Ovary (tissue), 9 donors: ENCODE data around the gene DCHS2. TPM values are rescaled to one million over a fixed set of nuclear protein-coding genes. Genes with fewer than 3 reads are reported as not detected.

Experiments used
- DNase-seq, 5 donors: peaks; one replicate each; pipeline ENCODE4 v3.0.0-alpha.2; 2019 to 2020
- H3K27ac ChIP-seq, 2 donors: fragments of 200-600 bp; one replicate each; pipeline versions ENCODE4 v1.5.1 to v1.8.0; 2019 to 2022
- H3K27me3 ChIP-seq: fragments of 200-600 bp; one replicate; pipeline ENCODE4 v1.8.0; 2022
- H3K36me3 ChIP-seq: fragments of 200-600 bp; sonication (generic); one replicate; pipeline ENCODE4 v1.5.1; 2019
- H3K4me1 ChIP-seq: one replicate; pipeline ENCODE4 v1.8.1; 2013; ENCODE audit warnings: mild to moderate bottlenecking, moderate library complexity; ENCODE audit not compliant: insufficient read depth
- H3K4me3 ChIP-seq: fragments of 200-600 bp; sonication (generic); one replicate; pipeline ENCODE4 v1.5.1; 2017
- H3K9me3 ChIP-seq, 2 donors: fragments of 200-600 bp in 1 of 2; sonication (generic) in 1 of 2; one replicate each; pipeline versions ENCODE4 v1.5.1 to v1.8.1; 2013 to 2019; ENCODE audit warnings: mild to moderate bottlenecking in 1 of 2, moderate library complexity in 1 of 2
- CTCF ChIP-seq, 3 donors: fragments of 450-650 bp in 2 of 3; fragments of 200-600 bp in 1 of 3; IDR thresholded peaks; one replicate each; pipeline versions ENCODE4 v1.5.1 to v1.8.0; 2016 to 2022; ENCODE audit warnings: antibody characterized with exemption in 3 of 3, mild to moderate bottlenecking in 1 of 3
- EP300 ChIP-seq: sonication (generic); formaldehyde crosslinking; IDR thresholded peaks from one replicate; pipeline ENCODE4 v1.6.1; 2017; ENCODE audit warnings: antibody characterized with exemption
- POLR2A ChIP-seq: fragments of 450-650 bp; IDR thresholded peaks from one replicate; pipeline ENCODE4 v1.6.1; 2017; ENCODE audit warnings: antibody characterized with exemption, mild to moderate bottlenecking, moderate library complexity
- WGBS, 3 donors: extraction: QIAGEN DNeasy Blood & Tissue Kit in 1 of 3; methylation state at CpG; one replicate each; pipeline versions ENCODE4 v1.1.5 to v1.1.7; 2013 to 2017; 5-methylcytosine and 5-hydroxymethylcytosine counted together
- intact Hi-C, 4 donors: fragments of 100-400 bp; cut with DNase I; formaldehyde crosslinking; loops; one replicate each; pipeline versions ENCODE4 v1.11.0 to v1.15.1; 2022 to 2023
- polyA plus RNA-seq, 2 donors: library from polyadenylated mRNA; stranded (reverse); fragments of 200-250 nt in 1 of 2; fragments of 350-450 nt in 1 of 2; fragmentation: Illumina TruSeq in 1 of 2; extraction: RNeasy Lipid Tissue Mini Kit (QIAGEN cat#74804) in 1 of 2; gene quantifications; one replicate each; pipeline ENCODE4 v1.2.3, GENCODE V29; 2013 to 2014
- total RNA-seq, 7 donors: library from RNA; depleted of rRNA in 2 of 7; stranded (reverse); fragments of >200 nt in 2 of 7; fragmentation: NEBNext Ultra II Directional in 3 of 7; extraction: Animal tissue kit (Norgen Biotek cat#: 25700) in 3 of 7; gene quantifications; one replicate each; pipeline versions ENCODE4 v1.1.0 to v1.2.4, GENCODE V29; 2016 to 2023
- donor health status: DM: no; HTN: no; CAD: no; lungs with moderate emphysema.
- donor health status: DM: no; HTN: no; CAD: no.
- donor health status: Bipolar disorder and iron deficiency.
- donor health status: DM: yes; HTN: yes; CAD: no.
- donor health status: DM: no; HTN: no; CAD: no.
- donor health status: DM: yes; HTN: yes; CAD: no.

DCHS2 gene
- total and polyA plus RNA-seq, 9 donors, result 0.68 to 8.7 (median 2.6) TPM

DNA sequence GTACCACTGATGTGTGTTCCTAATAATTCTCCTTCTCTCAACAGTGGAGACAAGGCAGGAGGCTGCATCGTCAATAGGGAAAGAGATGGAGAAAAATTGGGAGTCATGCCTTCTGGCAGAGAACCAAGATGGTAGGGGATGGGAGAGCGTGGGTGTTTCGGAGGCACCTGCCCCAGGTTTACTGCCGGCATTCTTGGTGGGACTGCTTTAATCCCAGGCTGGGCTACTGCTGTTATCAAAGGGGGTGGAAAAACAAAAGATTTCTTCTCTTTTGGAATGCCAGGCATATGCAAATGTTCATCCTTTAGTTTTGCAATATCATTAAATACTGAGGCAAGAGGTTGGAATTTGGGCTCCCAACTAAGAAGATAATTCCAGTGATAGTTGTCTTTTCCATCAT is 257.0 kb downstream of the DCHS2 start:
- intact Hi-C loops, result no loop called here
- WGBS, 3 donors, result 82 to 90% (median 86%) methylated on average over 4 of the region's 4 CpGs
- Histone ChIP-seq H3K9me3 (no peaks in the 10 kb centered on the region), H3K4me1 (no peaks in the 10 kb centered on the region), H3K27ac (no peak overlapping the region), H3K4me3 (no peak overlapping the region), H3K27me3 (no peaks in the 10 kb centered on the region), H3K36me3 (no peaks in the 10 kb centered on the region)
- no peak for DNase-seq
- TF ChIP-seq EP300 (no peak), CTCF (IDR thresholded peaks at IDR 0.05) (no peak), POLR2A (no peak)

- WGBS, 3 donors, result 55 to 76% (median 61%) methylated on average over 2 of the region's 2 CpGs
- intact Hi-C loops, result no loop called here
Observed at GRCh38 chr4:154231806-154232478, 259.7 kb downstream of the DCHS2 start.

DNA sequence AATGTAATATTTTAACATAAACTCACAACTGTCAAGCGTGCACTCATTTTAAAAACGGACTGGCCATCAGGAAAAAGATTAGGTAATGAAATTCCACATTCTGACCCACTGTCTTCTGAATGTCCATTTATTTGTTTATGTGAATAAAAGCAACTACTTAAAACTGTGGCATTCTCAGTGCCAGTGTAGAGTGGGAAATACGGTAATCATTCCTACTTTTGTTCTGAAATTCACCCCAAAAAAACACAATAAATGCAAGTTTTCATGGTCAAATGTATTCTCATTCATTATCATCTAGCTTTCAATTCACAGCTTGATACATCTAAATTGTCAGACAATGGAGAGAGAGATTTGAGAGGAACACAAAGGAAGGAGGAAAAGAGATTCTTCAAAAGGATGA is 260.9 kb downstream of the DCHS2 start:
- H3K9me3 ChIP-seq, result no peaks in the 10 kb centered on the region

More at GRCh38 chr4:154231806-154232478, 259.7 kb downstream of the DCHS2 start:
- Histone ChIP-seq H3K27ac (no peak overlapping the region), H3K4me3 (no peak overlapping the region), H3K36me3 (no peaks in the 10 kb centered on the region), H3K4me1 (no peaks in the 10 kb centered on the region), H3K27me3 (no peaks in the 10 kb centered on the region), H3K9me3 (no peaks in the 10 kb centered on the region)
- TF ChIP-seq EP300 (no peak), CTCF (IDR thresholded peaks at IDR 0.05) (no peak), POLR2A (no peak)
- DNase-seq, result no peak

DNA sequence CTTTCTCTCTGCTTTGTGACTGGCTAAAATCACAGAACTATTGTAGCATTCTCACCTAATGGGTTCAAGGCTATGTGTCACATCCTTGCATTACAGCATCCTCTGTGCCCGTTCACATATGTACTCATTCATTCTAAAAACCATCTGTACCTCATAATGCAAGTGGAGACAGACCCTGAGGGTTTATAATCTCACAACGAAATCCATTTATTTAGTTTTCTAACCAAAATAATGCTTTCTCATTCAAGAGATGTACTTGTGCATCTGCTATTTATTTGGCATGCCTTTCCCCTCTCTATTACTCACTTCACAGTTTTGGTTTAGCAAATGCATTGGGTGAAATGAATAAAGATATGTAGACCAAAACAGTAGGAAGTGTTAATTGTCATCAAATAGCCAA is 261.5 kb downstream of the DCHS2 start:
- no peak for TF ChIP-seq POLR2A
- TF ChIP-seq CTCF (IDR thresholded peaks at IDR 0.05), result no peak
- no peak for TF ChIP-seq EP300
- Histone ChIP-seq H3K36me3 (no peaks in the 10 kb centered on the region), H3K27ac (no peak overlapping the region), H3K4me3 (no peak overlapping the region), H3K4me1 (no peaks in the 10 kb centered on the region), H3K9me3 (no peaks in the 10 kb centered on the region), H3K27me3 (no peaks in the 10 kb centered on the region)
- WGBS, 3 donors, result 54 to 71% (median 65%) methylated on average over 2 of the region's 2 CpGs
- DNase-seq, result no peak
- intact Hi-C loops, result no loop called here

More for the DNA sequence above, 260.9 kb downstream of the DCHS2 start:
- intact Hi-C loops, result no loop called here
- WGBS, 3 donors, result 84 to 88% (median 86%) methylated on average over 3 of the region's 3 CpGs
- TF ChIP-seq CTCF (IDR thresholded peaks at IDR 0.05) (no peak), POLR2A (no peak), EP300 (no peak)
- Histone ChIP-seq H3K4me1 (no peaks in the 10 kb centered on the region), H3K27ac (no peak overlapping the region), H3K36me3 (no peaks in the 10 kb centered on the region), H3K27me3 (no peaks in the 10 kb centered on the region), H3K4me3 (no peak overlapping the region)
- DNase-seq, result no peak
